Osteocyte (in vitro differentiated cells): ENCODE results near the gene MAST3. TPM values are rescaled to one million over a fixed set of nuclear protein-coding genes. Genes with fewer than 3 reads are reported as not detected.

Source experiments
- DNase-seq: peaks from one replicate; pipeline ENCODE4 v3.0.0; 2021; ENCODE audit warnings: mixed read lengths; ENCODE audit not compliant: unreplicated experiment; ENCODE audit errors: extremely low spot score
- H3K27ac Mint-ChIP-seq: one replicate; pipeline ENCODE4 v1.8.0; 2021; ENCODE audit warnings: mild to moderate bottlenecking, mixed read lengths; ENCODE audit not compliant: unreplicated experiment
- H3K27me3 Mint-ChIP-seq: one replicate; pipeline ENCODE4 v1.8.0; 2021; ENCODE audit warnings: mixed read lengths; ENCODE audit not compliant: unreplicated experiment
- H3K36me3 Mint-ChIP-seq: one replicate; pipeline ENCODE4 v1.8.0; 2021; ENCODE audit warnings: mixed read lengths; ENCODE audit not compliant: unreplicated experiment
- H3K4me1 Mint-ChIP-seq: one replicate; pipeline ENCODE4 v1.8.0; 2021; ENCODE audit warnings: mixed read lengths; ENCODE audit not compliant: unreplicated experiment
- H3K4me3 Mint-ChIP-seq: one replicate; pipeline ENCODE4 v1.8.0; 2021; ENCODE audit warnings: mild to moderate bottlenecking, moderate library complexity, mixed read lengths; ENCODE audit not compliant: unreplicated experiment
- H3K9me3 Mint-ChIP-seq: one replicate; pipeline ENCODE4 v1.8.0; 2021; ENCODE audit warnings: mixed read lengths; ENCODE audit not compliant: unreplicated experiment
- total RNA-seq: library from RNA; stranded (reverse); gene quantifications from 2 replicates; pipeline ENCODE4 v1.2.1, GENCODE V29; 2021
- TF ChIP-seq, protein P1 (sequence below): fragments of 200-600 bp; sonication (generic); IDR thresholded peaks from 2 replicates; pipeline ENCODE4 v1.5.0; 2021; ENCODE audit warnings: antibody characterized with exemption, mild to moderate bottlenecking, moderate library complexity

MAST3 gene
- total RNA-seq, 1 donor from 2014 or later, result 7.6 TPM

- H3K27me3 Mint-ChIP-seq, result peaks cover 27% of the 10 kb centered on the region
- no peaks in the 10 kb centered on the region for H3K36me3 Mint-ChIP-seq
- H3K4me3 Mint-ChIP-seq, result no peak overlapping the region
- DNase-seq, result no peak
- no peaks in the 10 kb centered on the region for H3K9me3 Mint-ChIP-seq
- no peak overlapping the region for H3K27ac Mint-ChIP-seq
- peaks cover 19% of the 10 kb centered on the region for H3K4me1 Mint-ChIP-seq
- TF ChIP-seq, protein P1, sequence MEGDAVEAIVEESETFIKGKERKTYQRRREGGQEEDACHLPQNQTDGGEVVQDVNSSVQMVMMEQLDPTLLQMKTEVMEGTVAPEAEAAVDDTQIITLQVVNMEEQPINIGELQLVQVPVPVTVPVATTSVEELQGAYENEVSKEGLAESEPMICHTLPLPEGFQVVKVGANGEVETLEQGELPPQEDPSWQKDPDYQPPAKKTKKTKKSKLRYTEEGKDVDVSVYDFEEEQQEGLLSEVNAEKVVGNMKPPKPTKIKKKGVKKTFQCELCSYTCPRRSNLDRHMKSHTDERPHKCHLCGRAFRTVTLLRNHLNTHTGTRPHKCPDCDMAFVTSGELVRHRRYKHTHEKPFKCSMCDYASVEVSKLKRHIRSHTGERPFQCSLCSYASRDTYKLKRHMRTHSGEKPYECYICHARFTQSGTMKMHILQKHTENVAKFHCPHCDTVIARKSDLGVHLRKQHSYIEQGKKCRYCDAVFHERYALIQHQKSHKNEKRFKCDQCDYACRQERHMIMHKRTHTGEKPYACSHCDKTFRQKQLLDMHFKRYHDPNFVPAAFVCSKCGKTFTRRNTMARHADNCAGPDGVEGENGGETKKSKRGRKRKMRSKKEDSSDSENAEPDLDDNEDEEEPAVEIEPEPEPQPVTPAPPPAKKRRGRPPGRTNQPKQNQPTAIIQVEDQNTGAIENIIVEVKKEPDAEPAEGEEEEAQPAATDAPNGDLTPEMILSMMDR, result no peak
Observed at GRCh38 chr19:18098891-18099622, 1.5 kb downstream of the MAST3 start.

DNA sequence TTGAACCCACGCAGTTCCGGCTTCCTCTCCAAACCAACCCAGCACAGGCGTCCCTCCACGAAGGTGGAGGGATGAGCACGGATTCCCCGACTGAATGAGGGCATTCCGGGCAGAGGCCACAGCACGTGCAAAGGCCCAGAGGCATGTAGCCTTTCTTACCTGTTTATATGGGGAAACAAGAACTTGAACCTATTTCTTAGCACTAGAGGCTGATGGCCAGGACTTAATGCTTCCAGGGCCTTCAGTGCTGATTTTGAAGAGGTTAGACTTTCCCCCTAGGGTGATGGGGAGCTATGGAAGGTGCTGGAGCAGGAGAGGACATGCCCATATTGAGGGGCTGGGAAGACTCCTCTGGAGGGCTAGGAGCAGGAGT is 2.0 kb downstream of the MAST3 start:
- H3K27me3 Mint-ChIP-seq, result peaks cover 25% of the 10 kb centered on the region
- no peaks in the 10 kb centered on the region for H3K36me3 Mint-ChIP-seq
- H3K27ac Mint-ChIP-seq, result no peak overlapping the region
- no peak overlapping the region for H3K4me3 Mint-ChIP-seq
- H3K4me1 Mint-ChIP-seq, result peaks cover 17% of the 10 kb centered on the region
- TF ChIP-seq, protein P1, result no peak
- H3K9me3 Mint-ChIP-seq, result no peaks in the 10 kb centered on the region
- DNase-seq, result no peak

- no peaks in the 10 kb centered on the region for H3K36me3 Mint-ChIP-seq
- H3K4me1 Mint-ChIP-seq, result peaks cover 18% of the 10 kb centered on the region
- TF ChIP-seq, protein P1, result no peak
- no peak overlapping the region for H3K27ac Mint-ChIP-seq
- H3K9me3 Mint-ChIP-seq, result no peaks in the 10 kb centered on the region
- DNase-seq, result no peak
- H3K27me3 Mint-ChIP-seq, result peaks cover 25% of the 10 kb centered on the region
- no peak overlapping the region for H3K4me3 Mint-ChIP-seq
Observed at GRCh38 chr19:18100710-18101109, 3.1 kb downstream of the MAST3 start.

DNA sequence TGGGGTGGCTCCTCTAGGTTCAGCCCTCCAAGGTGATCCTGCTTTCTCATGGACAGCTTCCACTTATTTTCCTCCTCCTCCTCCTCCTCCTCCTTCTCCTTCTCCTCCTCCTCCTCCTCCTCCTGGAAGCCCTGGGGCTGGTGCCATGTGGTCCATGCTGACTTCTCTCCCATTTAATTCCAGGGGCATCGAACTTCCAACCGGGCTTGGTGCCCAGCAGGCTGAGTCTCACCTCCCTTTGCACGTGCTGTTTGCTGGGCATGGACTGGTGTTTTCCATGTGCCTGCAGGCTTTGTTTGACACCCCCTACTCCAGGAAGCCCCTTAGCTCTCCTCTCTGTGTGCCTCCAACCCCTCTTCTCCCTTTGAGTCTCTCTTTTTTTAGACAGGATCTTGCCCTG is 3.7 kb downstream of the MAST3 start:
- peaks cover 18% of the 10 kb centered on the region for H3K4me1 Mint-ChIP-seq

DNA sequence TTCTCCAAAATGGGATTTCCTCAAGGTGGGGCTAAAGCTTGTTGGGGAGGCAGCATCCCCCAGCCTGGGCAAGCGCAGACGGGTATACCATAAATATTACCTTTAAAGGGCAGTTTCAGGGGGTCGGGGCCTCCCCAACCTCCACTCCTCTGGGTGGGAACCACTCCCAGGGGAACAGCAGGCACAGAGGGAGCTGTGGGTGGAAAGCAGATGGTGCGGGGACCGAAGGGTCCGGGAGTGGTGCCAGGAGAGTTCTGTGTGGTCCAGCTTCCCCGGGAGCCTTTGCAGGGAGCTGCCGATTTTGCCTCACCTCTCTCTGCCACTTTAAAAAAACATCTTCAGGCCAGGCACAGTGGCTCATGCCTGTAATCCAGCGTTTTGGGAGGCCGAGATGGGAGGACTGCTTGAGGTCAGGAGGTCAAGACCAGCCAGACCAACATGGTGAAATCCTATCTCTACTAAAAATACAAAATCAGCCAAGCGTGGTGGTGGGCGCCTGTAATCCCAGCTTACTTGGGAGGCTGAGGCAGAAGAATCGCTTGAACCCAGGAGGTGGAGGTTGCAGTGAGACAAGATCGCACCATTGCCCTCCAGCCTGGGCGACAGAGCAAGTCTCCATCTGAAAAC is 5.5 kb downstream of the MAST3 start:
- Mint-ChIP-seq H3K27me3 (peaks cover 25% of the 10 kb centered on the region), H3K36me3 (no peaks in the 10 kb centered on the region), H3K4me1 (peaks cover 15% of the 10 kb centered on the region), H3K4me3 (no peak overlapping the region), H3K27ac (no peak overlapping the region), H3K9me3 (no peaks in the 10 kb centered on the region)
- TF ChIP-seq, protein P1, result no peak
- no peak for DNase-seq

More for the DNA sequence above, 3.7 kb downstream of the MAST3 start:
- no peak overlapping the region for H3K4me3 Mint-ChIP-seq
- TF ChIP-seq, protein P1, result no peak
- no peak overlapping the region for H3K27ac Mint-ChIP-seq
- DNase-seq, result no peak
- no peaks in the 10 kb centered on the region for H3K36me3 Mint-ChIP-seq
- no peaks in the 10 kb centered on the region for H3K9me3 Mint-ChIP-seq
- peaks cover 25% of the 10 kb centered on the region for H3K27me3 Mint-ChIP-seq
